ENCODE results near the gene KIF5A. TPM values are rescaled to one million over a fixed set of nuclear protein-coding genes. Genes with fewer than 3 reads are reported as not detected.
A peak's percentile ranks its signal among the peaks of the same experiment; 100 is the strongest.

KIF5A gene
- total RNA-seq, 2 experiments from 2014 or later: 1.3 to 1.4 TPM

GRCh38 chr12:57603324-57603723, 53.5 kb downstream of the KIF5A start:
- DNase-seq (no peak), ATAC-seq (no peak)
- intact Hi-C loops (cut with DNase I, micrococcal nuclease): no loop called here
- Mint-ChIP-seq H3K9me3 (ENCODE audit: low read depth) (no peaks in the 10 kb centered on the region), H3K4me1 (peaks cover 23% of the 10 kb centered on the region), H3K4me3 (peak overlapping the region; percentile 71), H3K36me3 (ENCODE audit: low read depth) (peaks cover 12% of the 10 kb centered on the region), H3K27ac (no peak overlapping the region), H3K27me3 (no peaks in the 10 kb centered on the region)
- CTCF ChIA-PET: interaction anchor here (1.6 kb wide), 1 partner anchor 10 kb away, joined by 6 read pairs; no protein-coding TSS in a partner anchor
- POLR2A ChIA-PET: interaction anchor here (0.6 kb wide), 2 partner anchors 11 to 21 kb away, joined by 3 read pairs; no protein-coding TSS in a partner anchor

- Mint-ChIP-seq H3K36me3 (ENCODE audit: low read depth) (peaks cover 12% of the 10 kb centered on the region), H3K4me3 (peak overlapping the region; percentile 71), H3K27me3 (no peaks in the 10 kb centered on the region), H3K27ac (peak overlapping the region; percentile 81), H3K9me3 (ENCODE audit: low read depth) (no peaks in the 10 kb centered on the region), H3K4me1 (peaks cover 23% of the 10 kb centered on the region)
- DNase-seq (no peak), ATAC-seq (no peak)
- CTCF ChIA-PET: interaction anchor here (1.6 kb wide), 1 partner anchor 11 kb away, joined by 6 read pairs; no protein-coding TSS in a partner anchor
- intact Hi-C loops (cut with DNase I, micrococcal nuclease): loop anchor here in 1 of 2 experiments (1.0 kb wide), 1 partner anchor 13 kb away; the partner anchor contains the start of gene PIP4K2C
- POLR2A ChIA-PET: interaction anchor here (0.5 kb wide), 1 partner anchor 148 kb away, joined by 3 read pairs; the partner anchor contains the start of gene CDK4
Measured at GRCh38 chr12:57603815-57604453, 54.1 kb downstream of the KIF5A start.

- ChIA-PET POLR2A (interaction anchor here (0.5 kb wide), 1 partner anchor 147 kb away, joined by 3 read pairs; the partner anchor contains the start of gene CDK4), CTCF (interaction anchor here (1.6 kb wide), 1 partner anchor 11 kb away, joined by 6 read pairs; no protein-coding TSS in a partner anchor)
- H3K4me3 Mint-ChIP-seq: peak within 1 kb of the TSS; percentile 71
- DNase-seq: peak; percentile 71
- H3K36me3 Mint-ChIP-seq (ENCODE audit: low read depth): peaks cover 8% of the 10 kb centered on the region
- intact Hi-C loops (cut with DNase I, micrococcal nuclease): loop anchor here in 1 of 2 experiments (1.0 kb wide), 1 partner anchor 13 kb away; the partner anchor contains the start of gene PIP4K2C
- peak; percentile 68 for ATAC-seq
- no peaks in the 10 kb centered on the region for H3K9me3 Mint-ChIP-seq (ENCODE audit: low read depth)
- peaks cover 23% of the 10 kb centered on the region for H3K4me1 Mint-ChIP-seq
- no peaks in the 10 kb centered on the region for H3K27me3 Mint-ChIP-seq
- H3K27ac Mint-ChIP-seq: peak within 1 kb of the TSS; percentile 81
Measured at GRCh38 chr12:57604454-57604991, 54.7 kb downstream of the KIF5A start, which contains the start of gene DTX3. DTX3 (plus strand) TSS chr12:57604824; CDS start chr12:57606518, 1,694 bp downstream.

- peak; percentile 47 for ATAC-seq
- Mint-ChIP-seq H3K36me3 (ENCODE audit: low read depth) (peaks cover 8% of the 10 kb centered on the region), H3K4me3 (peak overlapping the region; percentile 71), H3K27ac (peak overlapping the region; percentile 72), H3K27me3 (no peaks in the 10 kb centered on the region), H3K4me1 (peaks cover 23% of the 10 kb centered on the region), H3K9me3 (ENCODE audit: low read depth) (no peaks in the 10 kb centered on the region)
- POLR2A ChIA-PET: interaction anchor here (0.6 kb wide), 1 partner anchor 43 kb away, joined by 3 read pairs; no protein-coding TSS in a partner anchor
- CTCF ChIA-PET: interaction anchor here (0.6 to 1.4 kb wide), 2 partner anchors 22 to 311 kb away, joined by 3 to 8 read pairs; no protein-coding TSS in a partner anchor
- peak; percentile 25 for DNase-seq
- intact Hi-C loops (cut with DNase I, micrococcal nuclease): loop anchor here in 1 of 2 experiments (1.0 kb wide), 1 partner anchor 14 kb away; the partner anchor contains the start of gene PIP4K2C
Measured at GRCh38 chr12:57604992-57605810, 55.4 kb downstream of the KIF5A start.

GRCh38 chr12:57605811-57606311, 56.0 kb downstream of the KIF5A start:
- H3K36me3 Mint-ChIP-seq (ENCODE audit: low read depth): peaks cover 8% of the 10 kb centered on the region
- H3K9me3 Mint-ChIP-seq (ENCODE audit: low read depth): no peaks in the 10 kb centered on the region
- peaks cover 2% of the 10 kb centered on the region for H3K27me3 Mint-ChIP-seq
- H3K27ac Mint-ChIP-seq: peak overlapping the region; percentile 11
- H3K4me3 Mint-ChIP-seq: peak overlapping the region; percentile 71
- intact Hi-C loops (cut with DNase I, micrococcal nuclease): no loop called here
- DNase-seq: no peak
- ChIA-PET POLR2A (interaction anchor here (0.6 kb wide), 1 partner anchor 44 kb away, joined by 3 read pairs; no protein-coding TSS in a partner anchor), CTCF (interaction anchor here (0.6 to 1.6 kb wide), 5 partner anchors 8 to 312 kb away, joined by 3 to 8 read pairs (median 4); no protein-coding TSS in a partner anchor)
- no peak for ATAC-seq
- peaks cover 26% of the 10 kb centered on the region for H3K4me1 Mint-ChIP-seq

- intact Hi-C loops (cut with DNase I, micrococcal nuclease): no loop called here
- Mint-ChIP-seq H3K36me3 (ENCODE audit: low read depth) (peaks cover 7% of the 10 kb centered on the region), H3K27me3 (peaks cover 2% of the 10 kb centered on the region), H3K4me3 (no peak overlapping the region), H3K27ac (peak overlapping the region; percentile 56), H3K4me1 (peaks cover 26% of the 10 kb centered on the region), H3K9me3 (ENCODE audit: low read depth) (no peaks in the 10 kb centered on the region)
- ATAC-seq: no peak
- CTCF ChIA-PET: interaction anchor here (0.7 to 1.6 kb wide), 6 partner anchors 9 to 42 kb away, joined by 3 to 8 read pairs (median 4); no protein-coding TSS in a partner anchor
- no peak for DNase-seq
- POLR2A ChIA-PET: no interaction called here
Measured at GRCh38 chr12:57606399-57606798, 56.6 kb downstream of the KIF5A start.

GRCh38 chr12:57606821-57607220, 57.0 kb downstream of the KIF5A start:
- peaks cover 26% of the 10 kb centered on the region for H3K4me1 Mint-ChIP-seq
- ChIA-PET CTCF (interaction anchor here (1.1 to 1.6 kb wide), 4 partner anchors 19 to 43 kb away, joined by 3 to 5 read pairs (median 4); no protein-coding TSS in a partner anchor), POLR2A (no interaction called here)
- no peak for ATAC-seq
- no peak for DNase-seq
- H3K4me3 Mint-ChIP-seq: no peak overlapping the region
- intact Hi-C loops (cut with DNase I, micrococcal nuclease): no loop called here
- H3K27me3 Mint-ChIP-seq: peaks cover 2% of the 10 kb centered on the region
- no peaks in the 10 kb centered on the region for H3K9me3 Mint-ChIP-seq (ENCODE audit: low read depth)
- no peak overlapping the region for H3K27ac Mint-ChIP-seq
- H3K36me3 Mint-ChIP-seq (ENCODE audit: low read depth): peaks cover 3% of the 10 kb centered on the region

- Mint-ChIP-seq H3K4me1 (peaks cover 26% of the 10 kb centered on the region), H3K27ac (no peak overlapping the region), H3K4me3 (no peak overlapping the region), H3K27me3 (peaks cover 6% of the 10 kb centered on the region), H3K9me3 (ENCODE audit: low read depth) (no peaks in the 10 kb centered on the region), H3K36me3 (ENCODE audit: low read depth) (no peaks in the 10 kb centered on the region)
- CTCF ChIA-PET: interaction anchor here (0.8 to 2.3 kb wide), 8 partner anchors 8 to 124 kb away, joined by 3 to 9 read pairs (median 3); no protein-coding TSS in a partner anchor
- ATAC-seq: no peak
- DNase-seq: no peak
- POLR2A ChIA-PET: interaction anchor here (0.6 kb wide), 1 partner anchor 1120 kb away, joined by 4 read pairs; the partner anchor contains the start of gene GLS2
- intact Hi-C loops (cut with DNase I, micrococcal nuclease): no loop called here
Measured at GRCh38 chr12:57607958-57608663, 58.3 kb downstream of the KIF5A start.

- peaks cover 16% of the 10 kb centered on the region for H3K4me1 Mint-ChIP-seq
- H3K4me3 Mint-ChIP-seq: no peak overlapping the region
- intact Hi-C loops (cut with DNase I, micrococcal nuclease): no loop called here
- no peak overlapping the region for H3K27ac Mint-ChIP-seq
- POLR2A ChIA-PET: interaction anchor here (1.0 kb wide), 1 partner anchor 17 kb away, joined by 3 read pairs; no protein-coding TSS in a partner anchor
- no peak for ATAC-seq
- H3K36me3 Mint-ChIP-seq (ENCODE audit: low read depth): no peaks in the 10 kb centered on the region
- no peaks in the 10 kb centered on the region for H3K9me3 Mint-ChIP-seq (ENCODE audit: low read depth)
- H3K27me3 Mint-ChIP-seq: peaks cover 13% of the 10 kb centered on the region
- CTCF ChIA-PET: interaction anchor here (0.6 to 2.3 kb wide), 6 partner anchors 9 to 123 kb away, joined by 3 to 9 read pairs (median 4); no protein-coding TSS in a partner anchor
- no peak for DNase-seq
Measured at GRCh38 chr12:57609101-57609780, 59.4 kb downstream of the KIF5A start.

Data from activated CD4-positive, alpha-beta T cell treated with anti-CD3 and anti-CD28 coated beads for 36 hours (primary cell).